IMR-90 (cell line): Measurements from ENCODE around the gene HAVCR1. TPM values are rescaled to one million over a fixed set of nuclear protein-coding genes. Genes with fewer than 3 reads are reported as not detected.

ENCODE experiments used
- ATAC-seq: fragments of 200-7000 bp; cut with Tn5 transposase; 2 replicates; pipeline ENCODE4 v1.9.1; 2020; ENCODE audit warnings: low read depth, mild to moderate bottlenecking, moderate library complexity
- BruUV-seq: library from RNA; stranded (reverse); fragments of 400-500 nt; replicated peaks from 2 replicates; lab custom pipeline; 2021; lab: Mats Ljungman, UMichigan
- CTCF ChIA-PET: fragments of 300-600 bp; formaldehyde crosslinking; extraction: SDS; loops from one replicate; lab custom pipeline; 2021; ENCODE audit warnings: antibody characterized with exemption; lab: Yijun Ruan, JAX
- POLR2A ChIA-PET: fragments of 300-600 bp; sonication (Branson Sonifier 250); formaldehyde crosslinking; loops from one replicate; lab custom pipeline; 2022; ENCODE audit warnings: antibody characterized with exemption; ENCODE audit not compliant: unreplicated experiment; lab: Charles Lee
- DNase-seq: peaks from one replicate; pipeline ENCODE4 v3.0.0; 2013
- H2AFZ ChIP-seq: replicated peaks from 2 replicates; pipeline ENCODE3; 2013; ENCODE audit warnings: low read length, mild to moderate bottlenecking; ENCODE audit not compliant: poor library complexity
- H2AK5ac ChIP-seq: 2 replicates; pipeline ENCODE4 v1.6.1; 2013; ENCODE audit warnings: low read depth, low read length, inconsistent platforms
- H2AK9ac ChIP-seq: replicated peaks from 2 replicates; pipeline ENCODE3; 2013; ENCODE audit warnings: mild to moderate bottlenecking, low read depth, low read length, moderate library complexity; ENCODE audit not compliant: poor library complexity
- H2BK120ac ChIP-seq: 2 replicates; pipeline ENCODE4 v1.6.1; 2013; ENCODE audit warnings: low read depth, low read length, inconsistent platforms
- H2BK15ac ChIP-seq: 3 replicates; pipeline ENCODE4 v1.6.1; 2013; ENCODE audit warnings: low read depth, low read length, inconsistent platforms
- H2BK20ac ChIP-seq: 2 replicates; pipeline ENCODE4 v1.6.1; 2013; ENCODE audit warnings: low read depth, mild to moderate bottlenecking, inconsistent platforms, low read length, moderate library complexity
- H2BK5ac ChIP-seq: 2 replicates; pipeline ENCODE4 v1.6.1; 2013; ENCODE audit warnings: mild to moderate bottlenecking, low read depth, low read length, inconsistent platforms; ENCODE audit not compliant: poor library complexity, severe bottlenecking
- H3K14ac ChIP-seq: replicated peaks from 2 replicates; pipeline ENCODE4 v1.6.1; 2013; ENCODE audit warnings: low read depth, low read length, inconsistent platforms
- H3K18ac ChIP-seq: 2 replicates; pipeline ENCODE4 v1.6.1; 2013; ENCODE audit warnings: low read depth, low read length, control low read depth
- H3K23ac ChIP-seq: 2 replicates; pipeline ENCODE4 v1.6.1; 2013; ENCODE audit warnings: low read depth, low read length, inconsistent platforms
- H3K27ac ChIP-seq: 2 replicates; pipeline ENCODE4 v1.5.1; 2013; ENCODE audit warnings: mild to moderate bottlenecking, control low read depth, low read length; ENCODE audit not compliant: insufficient read depth
- H3K27me3 ChIP-seq: 2 replicates; pipeline ENCODE4 v1.6.1; 2013; ENCODE audit warnings: low read length; ENCODE audit not compliant: control insufficient read depth, insufficient read depth
- H3K36me3 ChIP-seq: 2 replicates; pipeline ENCODE4 v1.6.1; 2013; ENCODE audit warnings: low read length, mixed read lengths; ENCODE audit not compliant: control insufficient read depth, insufficient read depth
- H3K4ac ChIP-seq: 2 replicates; pipeline ENCODE4 v1.6.1; 2013; ENCODE audit warnings: low read depth, low read length, inconsistent platforms
- H3K4me1 ChIP-seq: 2 replicates; pipeline ENCODE4 v1.6.1; 2013; ENCODE audit warnings: low read length, mixed read lengths; ENCODE audit not compliant: control insufficient read depth, insufficient read depth
- H3K4me2 ChIP-seq: 2 replicates; pipeline ENCODE4 v1.6.1; 2013; ENCODE audit warnings: low read depth, mild to moderate bottlenecking, control low read depth, low read length, moderate library complexity
- H3K4me3 ChIP-seq: 2 replicates; pipeline ENCODE4 v1.5.1; 2013; ENCODE audit warnings: low read depth, mild to moderate bottlenecking, control low read depth, low read length, moderate library complexity; ENCODE audit not compliant: insufficient read depth
- H3K56ac ChIP-seq: 2 replicates; pipeline ENCODE4 v1.6.1; 2013; ENCODE audit warnings: low read length, inconsistent platforms; ENCODE audit not compliant: insufficient read depth; ENCODE audit errors: extremely low read depth
- H3K79me1 ChIP-seq, 2 experiments: 2 replicates each; pipeline ENCODE4 v1.6.1; 2013; ENCODE audit warnings: low read length in 2 of 2, inconsistent platforms in 1 of 2, low read depth in 1 of 2
- H3K9ac ChIP-seq: 2 replicates; pipeline ENCODE4 v1.6.1; 2013; ENCODE audit warnings: low read depth, low read length, control low read depth
- H3K9me1 ChIP-seq: 2 replicates; pipeline ENCODE4 v1.6.1; 2013; ENCODE audit warnings: low read length, inconsistent platforms; ENCODE audit not compliant: insufficient read depth
- H3K9me3 ChIP-seq: 2 replicates; pipeline ENCODE4 v1.6.1; 2013; ENCODE audit warnings: low read length; ENCODE audit not compliant: control insufficient read depth, insufficient read depth
- H4K20me1 ChIP-seq: 2 replicates; pipeline ENCODE4 v1.6.1; 2013; ENCODE audit warnings: low read length, inconsistent platforms; ENCODE audit not compliant: insufficient read depth
- H4K5ac ChIP-seq: 2 replicates; pipeline ENCODE4 v1.6.1; 2013; ENCODE audit warnings: mild to moderate bottlenecking, low read depth, low read length, control low read depth
- H4K8ac ChIP-seq, 2 experiments: 2 replicates each; pipeline ENCODE4 v1.6.1; 2013; ENCODE audit warnings: low read depth in 2 of 2, low read length in 2 of 2, control low read depth in 1 of 2, inconsistent platforms in 1 of 2
- H4K91ac ChIP-seq: 2 replicates; pipeline ENCODE4 v1.6.1; 2013; ENCODE audit warnings: low read depth, low read length, inconsistent platforms; ENCODE audit not compliant: insufficient read depth
- CEBPB ChIP-seq: IDR thresholded peaks from 2 replicates; pipeline ENCODE4 v1.6.1; 2012; ENCODE audit warnings: low read depth, low read length, improper control_type of control experiment
- CTCF ChIP-seq: conservative IDR thresholded peaks from 2 replicates; pipeline ENCODE4 v1.5.1; 2012; ENCODE audit warnings: mild to moderate bottlenecking, low read depth, low read length, improper control_type of control experiment
- ELK1 ChIP-seq: fragments of 150-350 bp; IDR thresholded peaks from 2 replicates; pipeline ENCODE4 v1.6.1; 2016; ENCODE audit warnings: low read depth, mild to moderate bottlenecking, low read length, moderate library complexity, borderline replicate concordance
- MAZ ChIP-seq: IDR thresholded peaks from 2 replicates; pipeline ENCODE4 v1.6.1; 2012; ENCODE audit warnings: low read depth, mild to moderate bottlenecking, low read length, improper control_type of control experiment, moderate library complexity, borderline replicate concordance
- NFE2L2 ChIP-seq: fragments of 150-350 bp; IDR thresholded peaks from 2 replicates; pipeline ENCODE4 v1.6.1; 2016; ENCODE audit warnings: low read depth, mild to moderate bottlenecking, low read length
- POLR2A ChIP-seq: IDR thresholded peaks from 2 replicates; pipeline ENCODE4 v1.6.1; 2012; ENCODE audit warnings: mild to moderate bottlenecking, low read depth, low read length
- RAD21 ChIP-seq: IDR thresholded peaks from 2 replicates; pipeline ENCODE4 v1.6.1; 2012; ENCODE audit warnings: low read length, improper control_type of control experiment
- RCOR1 ChIP-seq: IDR thresholded peaks from 2 replicates; pipeline ENCODE4 v1.6.1; 2012; ENCODE audit warnings: mild to moderate bottlenecking, low read length, improper control_type of control experiment; ENCODE audit not compliant: insufficient replicate concordance
- RFX5 ChIP-seq: IDR thresholded peaks from 2 replicates; pipeline ENCODE4 v1.8.0; 2012; ENCODE audit warnings: low read depth, mild to moderate bottlenecking, low read length, moderate library complexity
- SMC3 ChIP-seq: fragments of 150-350 bp; IDR thresholded peaks from 2 replicates; pipeline ENCODE4 v1.6.1; 2016; ENCODE audit warnings: low read depth, mild to moderate bottlenecking, antibody characterized with exemption, low read length, moderate library complexity
- WGBS, 2 experiments: methylation state at CpG; one replicate each; pipeline versions ENCODE4 v1.1.5 to v1.1.7; 2013; ENCODE audit warnings: missing lambda C conversion rate in 2 of 2; ENCODE audit not compliant: insufficient read length in 1 of 2; ENCODE audit errors: extremely low coverage in 2 of 2; 5-methylcytosine and 5-hydroxymethylcytosine counted together
- dilution Hi-C: fragments of 300-500 bp; cut with HindIII; formaldehyde crosslinking; loops from one replicate; pipeline ENCODE4 v1.14.3; 2018; ENCODE audit warnings: low sequenced_read_pairs; ENCODE audit not compliant: unreplicated experiment
- in situ Hi-C: fragments of 300-500 bp; cut with MboI; formaldehyde crosslinking; loops from 3 replicates; pipeline ENCODE4 v1.14.3; 2019; ENCODE audit warnings: low sequenced_read_pairs, inconsistent platforms, mixed read lengths
- intact Hi-C: fragments of 100-400 bp; cut with micrococcal nuclease; formaldehyde crosslinking; loops from 2 replicates; pipeline ENCODE4 v1.10.0; 2022
- polyA plus RNA-seq, 3 experiments: library from polyadenylated mRNA; depleted of rRNA; stranded (reverse); fragments of >200 nt; gene quantifications; 2 replicates each; pipeline ENCODE4 v1.2.3, GENCODE V29; 2012; ENCODE audit warnings: low replicate concordance in 1 of 3
- total RNA-seq: library from RNA; depleted of rRNA; stranded (reverse); fragments of >200 nt; gene quantifications from 2 replicates; pipeline ENCODE4 v1.2.3, GENCODE V29; 2012

HAVCR1 gene
- total and polyA plus RNA-seq, 2 of the 4 experiments (the other 2 are of a cell fraction), result not detected

- Histone ChIP-seq H3K9me3 (no peaks in the 10 kb centered on the region), H3K56ac (no peak overlapping the region), H3K4ac (no peak overlapping the region), H3K4me2 (no peak overlapping the region), H2BK20ac (no peak overlapping the region), H4K20me1 (no peaks in the 10 kb centered on the region), H3K4me1 (no peaks in the 10 kb centered on the region), H3K18ac (no peak overlapping the region), H4K8ac (no peak overlapping the region), H3K23ac (no peak overlapping the region), H3K9ac (no peak overlapping the region), H2BK120ac (no peak overlapping the region), H3K14ac (no peak overlapping the region), H3K9me1 (no peaks in the 10 kb centered on the region), H2AFZ (no peak overlapping the region), H3K27ac (no peak overlapping the region), H2AK9ac (no peak overlapping the region), H4K5ac (no peak overlapping the region), H3K27me3 (no peaks in the 10 kb centered on the region), H2BK15ac (no peak overlapping the region), H3K4me3 (no peak overlapping the region), H2AK5ac (no peak overlapping the region), H3K79me1 (no peaks in the 10 kb centered on the region), H3K36me3 (no peaks in the 10 kb centered on the region), H4K91ac (no peak overlapping the region), H2BK5ac (no peak overlapping the region)
- CTCF ChIA-PET, result interaction anchor here (0.7 kb wide), 1 partner anchor 18 kb away, joined by 3 read pairs; no protein-coding TSS in a partner anchor
- WGBS, 2 experiments, result no CpG with 5 or more reads among the region's 2 CpGs
- ATAC-seq (no peak), DNase-seq (no peak)
- in situ Hi-C loops, result no loop called here
- intact Hi-C loops, result no loop called here
- POLR2A ChIA-PET, result no interaction called here
- dilution Hi-C loops, result no loop called here
- no TSS peak for BruUV-seq
- TF ChIP-seq RCOR1 (no peak), RFX5 (no peak), MAZ (no peak), CTCF (no peak), ELK1 (no peak), CEBPB (no peak), RAD21 (no peak), NFE2L2 (no peak), POLR2A (no peak), SMC3 (no peak)
These were observed 21.4 kb upstream of the HAVCR1 start for GRCh38 chr5:157080286-157080685.
